T follicular helper cell (primary cell): ENCODE results near the gene NUDT17.

Source experiments
- DNase-seq: peaks from one replicate; pipeline ENCODE4 v3.0.0-alpha.2; 2020; ENCODE audit warnings: low read depth

NUDT17 gene

GRCh38 chr1:145891143-145891542 is 45.7 kb downstream of the NUDT17 start:
- DNase-seq, result no peak

GRCh38 chr1:145891587-145892485 is 46.4 kb downstream of the NUDT17 start:
- DNase-seq, result peak; percentile 30

- DNase-seq, result no peak
These were observed 47.2 kb downstream of the NUDT17 start for GRCh38 chr1:145892486-145893087.

- no peak for DNase-seq
These were observed 48.1 kb downstream of the NUDT17 start for GRCh38 chr1:145893306-145894055.

GRCh38 chr1:145895471-145895870 is 50.0 kb downstream of the NUDT17 start:
- no peak for DNase-seq

- no peak for DNase-seq
These were observed 52.5 kb downstream of the NUDT17 start for GRCh38 chr1:145897969-145898368.
